Chondrocyte (in vitro differentiated cells): ENCODE data around the gene ALDH1A2. TPM values are rescaled to one million over a fixed set of nuclear protein-coding genes. Genes with fewer than 3 reads are reported as not detected.

Source experiments
- DNase-seq: peaks from one replicate; pipeline ENCODE4 v3.0.0; 2021; ENCODE audit warnings: mixed read lengths, low spot score
- H3K27ac Mint-ChIP-seq: one replicate; pipeline ENCODE4 v1.8.0; 2021; ENCODE audit warnings: mild to moderate bottlenecking, moderate library complexity, mixed read lengths; ENCODE audit not compliant: unreplicated experiment
- H3K27me3 Mint-ChIP-seq: 2 replicates; pipeline ENCODE4 v1.8.0; 2021; ENCODE audit warnings: low read depth, mixed read lengths
- H3K36me3 Mint-ChIP-seq: 2 replicates; pipeline ENCODE4 v1.8.0; 2021; ENCODE audit warnings: low read depth, mixed read lengths
- H3K4me1 Mint-ChIP-seq: 2 replicates; pipeline ENCODE4 v1.8.0; 2021; ENCODE audit warnings: low read depth, mild to moderate bottlenecking, mixed read lengths
- H3K4me3 Mint-ChIP-seq: one replicate; pipeline ENCODE4 v1.8.0; 2021; ENCODE audit warnings: mild to moderate bottlenecking, moderate library complexity, mixed read lengths; ENCODE audit not compliant: unreplicated experiment
- H3K9me3 Mint-ChIP-seq: 2 replicates; pipeline ENCODE4 v1.8.0; 2021; ENCODE audit warnings: low read depth, mixed read lengths
- CTCF ChIP-seq: fragments of 200-600 bp; sonication (generic); IDR thresholded peaks from 2 replicates; pipeline ENCODE4 v1.5.0; 2021; ENCODE audit warnings: antibody characterized with exemption, mild to moderate bottlenecking, moderate library complexity
- total RNA-seq: library from RNA; stranded (reverse); gene quantifications from 3 replicates; pipeline ENCODE4 v1.2.1, GENCODE V29; 2021

ALDH1A2 gene
- total RNA-seq, 1 donor from 2014 or later = not detected

- H3K27ac Mint-ChIP-seq = no peak overlapping the region
- no peaks in the 10 kb centered on the region for H3K4me1 Mint-ChIP-seq
- peaks cover 16% of the 10 kb centered on the region for H3K27me3 Mint-ChIP-seq
- no peak for DNase-seq
- H3K4me3 Mint-ChIP-seq = no peak overlapping the region
- TF ChIP-seq CTCF = no peak
- no peaks in the 10 kb centered on the region for H3K9me3 Mint-ChIP-seq
- H3K36me3 Mint-ChIP-seq = peaks cover 1% of the 10 kb centered on the region
These were observed 72.7 kb downstream of the ALDH1A2 start for GRCh38 chr15:57992761-57993355.

DNA sequence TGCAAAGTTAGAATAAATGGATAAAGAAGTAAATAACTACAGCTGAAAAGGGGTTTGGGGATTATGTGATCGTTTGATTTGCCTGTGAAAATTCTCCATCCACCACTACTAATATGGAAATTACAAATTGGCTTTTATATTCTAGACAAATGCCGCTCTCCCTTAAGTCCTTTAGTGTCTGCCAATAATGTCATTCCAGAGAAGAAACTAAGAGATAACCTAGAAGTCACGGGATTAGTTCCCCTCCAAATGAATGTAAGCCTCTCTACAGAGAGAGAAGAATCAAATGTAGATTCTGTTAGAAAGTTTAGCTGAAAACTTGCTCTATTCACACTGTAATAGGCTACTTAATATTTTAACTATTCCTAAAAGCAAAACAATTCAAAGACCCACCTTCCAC lies 92.0 kb downstream of the ALDH1A2 start:
- Mint-ChIP-seq H3K27ac (no peak overlapping the region), H3K36me3 (no peaks in the 10 kb centered on the region), H3K4me3 (no peak overlapping the region), H3K9me3 (no peaks in the 10 kb centered on the region), H3K27me3 (peaks cover 13% of the 10 kb centered on the region), H3K4me1 (no peaks in the 10 kb centered on the region)
- DNase-seq = no peak
- no peak for TF ChIP-seq CTCF

DNA sequence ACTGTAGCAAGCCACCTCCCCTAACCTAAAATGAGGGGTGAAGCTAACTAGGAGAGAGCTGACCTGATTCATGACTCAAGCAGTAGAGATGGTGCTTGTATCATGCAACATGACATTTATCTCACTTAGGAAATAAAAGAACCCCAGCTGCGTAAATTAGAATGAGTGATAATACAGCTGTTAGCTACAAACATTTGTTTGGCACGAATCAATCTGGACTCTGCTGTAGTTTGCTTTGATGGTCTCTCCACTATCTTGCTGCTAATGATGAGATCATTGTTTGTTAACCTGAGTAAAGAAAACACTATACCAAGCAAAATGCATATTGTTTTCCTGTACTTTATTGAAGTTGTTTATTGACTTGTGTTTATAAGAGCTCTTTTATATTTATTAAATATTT lies 92.6 kb downstream of the ALDH1A2 start:
- no peak overlapping the region for H3K4me3 Mint-ChIP-seq
- DNase-seq = no peak
- H3K36me3 Mint-ChIP-seq = no peaks in the 10 kb centered on the region
- H3K27me3 Mint-ChIP-seq = peaks cover 14% of the 10 kb centered on the region
- H3K27ac Mint-ChIP-seq = no peak overlapping the region
- no peaks in the 10 kb centered on the region for H3K4me1 Mint-ChIP-seq
- no peaks in the 10 kb centered on the region for H3K9me3 Mint-ChIP-seq
- no peak for TF ChIP-seq CTCF

GRCh38 chr15:57969996-57970395 lies 95.5 kb downstream of the ALDH1A2 start:
- Mint-ChIP-seq H3K4me3 (no peak overlapping the region), H3K4me1 (no peaks in the 10 kb centered on the region), H3K36me3 (no peaks in the 10 kb centered on the region), H3K27ac (no peak overlapping the region), H3K27me3 (peaks cover 21% of the 10 kb centered on the region), H3K9me3 (no peaks in the 10 kb centered on the region)
- no peak for DNase-seq
- no peak for TF ChIP-seq CTCF

DNA sequence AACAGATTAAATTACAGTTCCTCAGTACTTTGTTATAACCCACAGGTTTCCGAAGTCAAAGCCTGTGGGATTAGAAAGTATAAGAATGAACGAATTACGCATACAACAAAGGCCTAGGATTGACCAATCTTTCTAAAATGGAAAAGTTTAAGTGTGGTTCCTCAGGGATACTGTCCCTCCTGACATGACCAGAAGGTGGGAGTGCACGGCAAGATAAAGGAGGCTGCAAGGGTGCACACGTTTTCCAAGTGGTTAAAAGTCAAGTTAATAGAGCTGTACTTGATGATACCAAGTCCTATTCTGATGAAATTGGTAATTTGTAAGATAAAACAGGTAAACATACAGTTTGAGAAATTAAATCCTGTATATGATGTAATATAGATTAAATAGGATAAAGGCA lies 96.2 kb downstream of the ALDH1A2 start:
- Mint-ChIP-seq H3K27me3 (peaks cover 22% of the 10 kb centered on the region), H3K9me3 (no peaks in the 10 kb centered on the region), H3K4me1 (no peaks in the 10 kb centered on the region), H3K36me3 (no peaks in the 10 kb centered on the region), H3K4me3 (no peak overlapping the region), H3K27ac (no peak overlapping the region)
- peak; percentile 50 for TF ChIP-seq CTCF
- no peak for DNase-seq
